ENCODE results near the gene FMN2. TPM values are rescaled to one million over a fixed set of nuclear protein-coding genes. Genes with fewer than 3 reads are reported as not detected.

The FMN2 gene
- total RNA-seq, 1 donor from 2014 or later, result 1.7 TPM

GRCh38 chr1:240404286-240404685 lies 312.6 kb downstream of the FMN2 start:
- H3K27me3 ChIP-seq, result no peaks in the 10 kb centered on the region
- H3K4me3 ChIP-seq, result no peak overlapping the region
- TF ChIP-seq CTCF (IDR thresholded peaks at IDR 0.05), result no peak
- no peak for TF ChIP-seq EZH2phosphoT487 (IDR thresholded peaks at IDR 0.05)
- TF ChIP-seq EZH2 (IDR thresholded peaks at IDR 0.05), result no peak
- Mint-ChIP-seq H3K27ac (no peak overlapping the region), H3K9me3 (no peaks in the 10 kb centered on the region), H3K4me3 (no peak overlapping the region), H3K4me1 (peaks cover 14% of the 10 kb centered on the region), H3K27me3 (ENCODE audit: insufficient read depth, low read depth) (no peaks in the 10 kb centered on the region), H3K36me3 (peaks cover 2% of the 10 kb centered on the region)
- H3K9me3 ChIP-seq (ENCODE audit: low read depth), result no peaks in the 10 kb centered on the region
- no peak overlapping the region for H3K4me2 ChIP-seq
- no peak for DNase-seq (ENCODE audit: low spot score)
- no peaks in the 10 kb centered on the region for H4K20me1 ChIP-seq (ENCODE audit: low read depth)
- peaks cover 4% of the 10 kb centered on the region for H3K4me1 ChIP-seq
- H3F3A ChIP-seq (ENCODE audit: low read depth), result no peaks in the 10 kb centered on the region
- H3K27ac ChIP-seq, result no peak overlapping the region
- no peak overlapping the region for H2AFZ ChIP-seq (replicated peaks)
- no peak overlapping the region for H3K9ac ChIP-seq
- no peaks in the 10 kb centered on the region for H3K36me3 ChIP-seq
- no peaks in the 10 kb centered on the region for H3K79me2 ChIP-seq (ENCODE audit: low read depth)

GRCh38 chr1:240405751-240406150 lies 314.1 kb downstream of the FMN2 start:
- DNase-seq (ENCODE audit: low spot score), result no peak

GRCh38 chr1:240407407-240407806 lies 315.7 kb downstream of the FMN2 start:
- no peaks in the 10 kb centered on the region for H3F3A ChIP-seq (ENCODE audit: low read depth)
- TF ChIP-seq CTCF (IDR thresholded peaks at IDR 0.05) (no peak), EZH2phosphoT487 (IDR thresholded peaks at IDR 0.05) (no peak), EZH2 (IDR thresholded peaks at IDR 0.05) (no peak)
- no peaks in the 10 kb centered on the region for H3K36me3 Mint-ChIP-seq
- no peaks in the 10 kb centered on the region for H3K4me1 ChIP-seq
- H3K4me3 ChIP-seq, result no peak overlapping the region
- no peaks in the 10 kb centered on the region for H3K79me2 ChIP-seq (ENCODE audit: low read depth)
- no peak overlapping the region for H3K4me2 ChIP-seq
- H2AFZ ChIP-seq (replicated peaks), result no peak overlapping the region
- H3K4me1 Mint-ChIP-seq, result no peaks in the 10 kb centered on the region
- no peaks in the 10 kb centered on the region for H3K9me3 ChIP-seq (ENCODE audit: low read depth)
- H3K27ac Mint-ChIP-seq, result no peak overlapping the region
- no peak overlapping the region for H3K9ac ChIP-seq
- no peaks in the 10 kb centered on the region for H3K27me3 ChIP-seq
- no peaks in the 10 kb centered on the region for H3K9me3 Mint-ChIP-seq
- no peak for DNase-seq (ENCODE audit: low spot score)
- H3K36me3 ChIP-seq, result no peaks in the 10 kb centered on the region
- H3K27ac ChIP-seq, result no peak overlapping the region
- no peak overlapping the region for H3K4me3 Mint-ChIP-seq
- H4K20me1 ChIP-seq (ENCODE audit: low read depth), result no peaks in the 10 kb centered on the region
- no peaks in the 10 kb centered on the region for H3K27me3 Mint-ChIP-seq (ENCODE audit: insufficient read depth, low read depth)

More at GRCh38 chr1:240405751-240406150, 314.1 kb downstream of the FMN2 start:
- no peaks in the 10 kb centered on the region for H3F3A ChIP-seq (ENCODE audit: low read depth)
- H3K4me1 ChIP-seq, result no peaks in the 10 kb centered on the region
- no peak overlapping the region for H3K9ac ChIP-seq
- H3K27me3 ChIP-seq, result no peaks in the 10 kb centered on the region
- H3K36me3 Mint-ChIP-seq, result no peaks in the 10 kb centered on the region
- no peak overlapping the region for H2AFZ ChIP-seq (replicated peaks)
- no peaks in the 10 kb centered on the region for H3K9me3 Mint-ChIP-seq
- no peak overlapping the region for H3K4me3 Mint-ChIP-seq
- no peaks in the 10 kb centered on the region for H3K36me3 ChIP-seq
- H3K27ac ChIP-seq, result no peak overlapping the region
- no peak for TF ChIP-seq CTCF (IDR thresholded peaks at IDR 0.05)
- TF ChIP-seq EZH2 (IDR thresholded peaks at IDR 0.05), result no peak
- TF ChIP-seq EZH2phosphoT487 (IDR thresholded peaks at IDR 0.05), result no peak
- no peaks in the 10 kb centered on the region for H3K79me2 ChIP-seq (ENCODE audit: low read depth)
- H3K27ac Mint-ChIP-seq, result no peak overlapping the region
- no peaks in the 10 kb centered on the region for H4K20me1 ChIP-seq (ENCODE audit: low read depth)
- H3K9me3 ChIP-seq (ENCODE audit: low read depth), result no peaks in the 10 kb centered on the region
- no peak overlapping the region for H3K4me3 ChIP-seq
- H3K4me2 ChIP-seq, result no peak overlapping the region
- H3K27me3 Mint-ChIP-seq (ENCODE audit: insufficient read depth, low read depth), result no peaks in the 10 kb centered on the region
- H3K4me1 Mint-ChIP-seq, result peaks cover 6% of the 10 kb centered on the region
